Calu3 (cell line): ENCODE measurements around the gene CKS2. TPM values are rescaled to one million over a fixed set of nuclear protein-coding genes. Genes with fewer than 3 reads are reported as not detected.

Experiments
- BruUV-seq: library from RNA; stranded (reverse); fragments of 400-500 nt; replicated peaks from 2 replicates; lab custom pipeline; 2021; lab: Mats Ljungman, UMichigan
- CTCF ChIA-PET: fragments of 300-600 bp; sonication (Branson Sonifier 250); formaldehyde crosslinking; loops from one replicate; lab custom pipeline; 2022; ENCODE audit warnings: antibody characterized with exemption; lab: Charles Lee
- DNase-seq: peaks from one replicate; pipeline ENCODE4 v3.0.0; 2022
- H3K27ac Mint-ChIP-seq: one replicate; pipeline ENCODE4 v1.8.0; 2022; ENCODE audit warnings: mixed read lengths; ENCODE audit not compliant: unreplicated experiment
- H3K27me3 Mint-ChIP-seq: one replicate; pipeline ENCODE4 v1.8.0; 2022; ENCODE audit warnings: mixed read lengths; ENCODE audit not compliant: unreplicated experiment
- H3K36me3 Mint-ChIP-seq: one replicate; pipeline ENCODE4 v1.8.0; 2022; ENCODE audit warnings: mild to moderate bottlenecking, moderate library complexity, mixed read lengths; ENCODE audit not compliant: insufficient read depth, unreplicated experiment
- H3K4me1 Mint-ChIP-seq: one replicate; pipeline ENCODE4 v1.8.0; 2022; ENCODE audit warnings: mild to moderate bottlenecking, low read depth, mixed read lengths; ENCODE audit not compliant: unreplicated experiment
- H3K4me3 Mint-ChIP-seq: one replicate; pipeline ENCODE4 v1.8.0; 2022; ENCODE audit warnings: mild to moderate bottlenecking, low read depth, moderate library complexity, mixed read lengths; ENCODE audit not compliant: unreplicated experiment
- H3K9me3 Mint-ChIP-seq: one replicate; pipeline ENCODE4 v1.8.0; 2022; ENCODE audit warnings: low read depth, mixed read lengths; ENCODE audit not compliant: unreplicated experiment
- CTCF ChIP-seq: fragments of 200-600 bp; IDR thresholded peaks from one replicate; pipeline ENCODE4 v1.8.0; 2022; ENCODE audit warnings: antibody characterized with exemption; ENCODE audit not compliant: unreplicated experiment
- intact Hi-C: fragments of 100-400 bp; cut with micrococcal nuclease; formaldehyde crosslinking; loops from one replicate; pipeline ENCODE4 v1.10.0; 2022; ENCODE audit not compliant: unreplicated experiment
- total RNA-seq: library from RNA; stranded (reverse); gene quantifications from 2 replicates; pipeline ENCODE4 v1.2.3, GENCODE V29; 2022

CKS2 gene
- total RNA-seq, 1 experiment from 2014 or later = 116 TPM

- CTCF ChIA-PET = no interaction called here
- Mint-ChIP-seq H3K27me3 (no peaks in the 10 kb centered on the region), H3K4me3 (no peak overlapping the region), H3K27ac (no peak overlapping the region), H3K36me3 (peaks cover 29% of the 10 kb centered on the region), H3K9me3 (no peaks in the 10 kb centered on the region), H3K4me1 (no peaks in the 10 kb centered on the region)
- TF ChIP-seq CTCF = no peak
- no peak for DNase-seq
- intact Hi-C loops = no loop called here
- BruUV-seq = no TSS peak
Measured at GRCh38 chr9:89358985-89359384, 48.0 kb downstream of the CKS2 start.

- Mint-ChIP-seq H3K27me3 (no peaks in the 10 kb centered on the region), H3K36me3 (peaks cover 24% of the 10 kb centered on the region), H3K27ac (no peak overlapping the region), H3K4me3 (no peak overlapping the region), H3K9me3 (no peaks in the 10 kb centered on the region), H3K4me1 (no peaks in the 10 kb centered on the region)
- TF ChIP-seq CTCF = no peak
- DNase-seq = no peak
- no TSS peak for BruUV-seq
- intact Hi-C loops = no loop called here
- CTCF ChIA-PET = no interaction called here
Measured at GRCh38 chr9:89359751-89360261, 48.8 kb downstream of the CKS2 start.

GRCh38 chr9:89360465-89360864 lies 49.5 kb downstream of the CKS2 start:
- TF ChIP-seq CTCF = no peak
- Mint-ChIP-seq H3K4me3 (no peak overlapping the region), H3K4me1 (no peaks in the 10 kb centered on the region), H3K36me3 (peaks cover 24% of the 10 kb centered on the region), H3K27me3 (no peaks in the 10 kb centered on the region), H3K27ac (no peak overlapping the region), H3K9me3 (no peaks in the 10 kb centered on the region)
- intact Hi-C loops = no loop called here
- no TSS peak for BruUV-seq
- DNase-seq = no peak
- CTCF ChIA-PET = no interaction called here

GRCh38 chr9:89361031-89361430 lies 50.0 kb downstream of the CKS2 start:
- no peaks in the 10 kb centered on the region for H3K9me3 Mint-ChIP-seq
- BruUV-seq = no TSS peak
- DNase-seq = no peak
- peaks cover 24% of the 10 kb centered on the region for H3K36me3 Mint-ChIP-seq
- H3K27ac Mint-ChIP-seq = no peak overlapping the region
- no peaks in the 10 kb centered on the region for H3K4me1 Mint-ChIP-seq
- H3K27me3 Mint-ChIP-seq = no peaks in the 10 kb centered on the region
- intact Hi-C loops = no loop called here
- TF ChIP-seq CTCF = no peak
- CTCF ChIA-PET = no interaction called here
- H3K4me3 Mint-ChIP-seq = no peak overlapping the region
